CD4-positive, alpha-beta T cell treated with Interleukin-2 at 100 ng/mL for 4 hours (primary cell): Measurements from ENCODE around the gene SPEM2.

Source experiments
- DNase-seq: peaks from one replicate; pipeline ENCODE4 v3.0.0-alpha.2; 2020; ENCODE audit warnings: low spot score

SPEM2 gene

DNA sequence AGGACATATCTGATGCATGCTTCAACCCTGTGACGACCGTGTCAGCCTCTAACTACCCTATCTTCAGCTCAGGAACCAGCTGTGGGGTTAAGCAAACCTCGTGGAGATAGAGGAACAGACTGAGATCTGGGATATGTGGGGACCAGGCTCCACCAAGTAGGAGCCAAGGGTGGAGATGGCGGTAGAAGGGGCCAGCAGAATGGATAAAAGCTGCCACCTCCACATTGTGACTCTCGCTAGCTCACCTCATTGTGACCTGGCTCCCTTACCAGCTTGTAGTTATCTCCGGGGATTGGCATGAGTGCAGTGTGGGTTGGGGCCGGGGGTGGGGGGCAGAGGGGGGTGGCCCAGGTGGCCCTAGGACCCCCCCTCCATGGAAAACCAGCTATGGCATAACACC lies at the start of gene SPEM2:
TSS of gene SPEM2 (plus strand) at position 301 of the 400 bp plus-strand sequence. CDS start at position 374, 73 bp downstream.
- DNase-seq: no peak

- no peak for DNase-seq
Measured at GRCh38 chr17:7379134-7379533, 46.3 kb upstream of the SPEM2 start.

- no peak for DNase-seq
Measured at GRCh38 chr17:7380321-7380720, 45.1 kb upstream of the SPEM2 start.

DNA sequence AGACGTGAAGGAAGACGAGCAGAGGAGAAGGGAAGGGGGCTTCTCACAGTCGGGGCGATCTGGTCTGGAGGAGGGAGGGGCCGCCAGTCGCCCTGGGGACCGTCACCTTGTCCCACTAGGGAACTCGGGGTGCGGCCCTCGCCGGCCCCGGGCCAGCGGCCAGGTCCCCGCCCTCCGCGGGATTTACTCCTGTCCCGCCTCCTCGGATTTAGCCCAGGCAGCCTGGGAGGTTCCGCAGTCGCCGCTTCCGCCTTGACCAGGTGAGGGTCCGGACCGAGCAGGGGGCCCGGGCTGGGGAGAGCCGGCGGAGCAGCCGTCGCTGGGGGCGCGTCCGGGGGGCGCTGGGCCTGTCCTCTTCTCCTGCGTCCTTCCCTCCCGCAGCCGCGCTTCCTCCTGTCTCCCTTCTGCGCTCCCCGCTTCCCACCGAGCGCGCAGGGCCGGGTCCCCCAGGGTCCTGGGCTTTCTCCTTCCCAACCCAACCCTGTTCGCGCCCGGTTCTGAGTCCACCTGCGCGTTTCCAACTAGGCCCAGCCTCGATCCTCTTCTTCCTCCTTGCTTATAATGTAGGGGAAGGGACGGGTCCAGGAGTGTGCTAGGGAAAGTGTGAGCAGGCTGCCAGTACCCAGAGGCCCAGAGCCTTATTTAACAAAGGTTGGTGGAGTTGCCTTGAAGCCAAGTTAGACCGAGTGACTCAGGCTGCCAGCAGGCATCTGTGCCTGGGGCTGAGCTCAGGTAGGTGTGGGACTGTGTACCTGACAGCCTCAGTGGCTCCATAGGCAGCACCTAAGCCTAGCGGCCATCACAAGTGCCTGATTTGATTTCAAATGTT lies 44.3 kb upstream of the SPEM2 start, which contains the start of gene TNK1:
TSS of gene TNK1 (plus strand) at position 235 of the 829 bp plus-strand sequence. CDS start 1,838 bp downstream, outside the sequence.
- no peak for DNase-seq

- no peak for DNase-seq
Measured at GRCh38 chr17:7382901-7383300, 42.5 kb upstream of the SPEM2 start.

DNA sequence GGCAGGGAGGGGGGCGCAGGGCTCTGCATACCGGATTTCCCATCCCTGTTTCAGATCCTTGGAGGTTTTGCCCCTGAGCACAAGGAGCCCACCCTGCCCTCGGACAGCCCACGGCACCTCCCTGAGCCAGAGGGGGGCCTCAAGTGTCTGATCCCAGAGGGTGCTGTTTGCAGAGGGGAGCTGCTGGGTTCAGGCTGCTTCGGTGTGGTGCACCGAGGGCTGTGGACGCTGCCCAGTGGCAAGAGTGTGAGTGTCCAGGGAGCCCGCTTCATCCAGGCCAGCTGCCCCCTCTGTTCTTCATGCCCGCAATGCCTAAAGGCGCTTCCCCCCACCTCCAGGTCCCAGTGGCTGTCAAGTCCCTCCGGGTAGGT lies 42.1 kb upstream of the SPEM2 start:
- DNase-seq: no peak

DNA sequence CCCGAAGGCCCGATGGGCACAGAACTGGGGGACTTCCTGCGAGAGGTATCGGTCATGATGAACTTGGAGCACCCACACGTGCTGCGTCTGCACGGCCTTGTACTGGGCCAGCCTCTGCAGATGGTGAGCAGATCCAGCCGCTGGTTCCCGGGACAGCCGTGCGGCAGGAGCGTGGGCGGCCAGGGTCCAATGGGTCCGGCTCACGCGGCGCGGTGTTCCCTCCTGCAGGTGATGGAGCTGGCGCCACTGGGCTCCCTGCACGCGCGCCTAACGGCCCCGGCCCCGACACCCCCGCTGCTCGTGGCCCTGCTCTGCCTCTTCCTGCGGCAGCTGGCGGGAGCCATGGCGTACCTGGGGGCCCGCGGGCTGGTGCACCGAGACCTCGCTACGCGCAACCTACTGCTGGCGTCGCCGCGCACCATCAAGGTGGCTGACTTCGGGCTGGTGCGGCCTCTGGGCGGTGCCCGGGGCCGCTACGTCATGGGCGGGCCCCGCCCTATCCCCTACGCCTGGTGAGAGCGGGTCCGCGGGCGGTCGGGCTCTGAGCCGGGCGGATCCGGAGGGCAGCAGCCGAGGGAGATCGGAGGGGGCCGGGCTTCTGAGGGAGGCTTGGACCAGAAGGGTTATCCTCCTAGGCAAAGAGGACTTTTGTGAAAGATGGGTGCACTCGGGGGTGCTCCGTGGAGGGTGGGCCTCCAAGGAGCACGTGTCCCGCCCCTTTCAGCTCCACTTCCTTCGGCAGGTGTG lies 41.5 kb upstream of the SPEM2 start:
- peak; percentile 78 for DNase-seq

DNA sequence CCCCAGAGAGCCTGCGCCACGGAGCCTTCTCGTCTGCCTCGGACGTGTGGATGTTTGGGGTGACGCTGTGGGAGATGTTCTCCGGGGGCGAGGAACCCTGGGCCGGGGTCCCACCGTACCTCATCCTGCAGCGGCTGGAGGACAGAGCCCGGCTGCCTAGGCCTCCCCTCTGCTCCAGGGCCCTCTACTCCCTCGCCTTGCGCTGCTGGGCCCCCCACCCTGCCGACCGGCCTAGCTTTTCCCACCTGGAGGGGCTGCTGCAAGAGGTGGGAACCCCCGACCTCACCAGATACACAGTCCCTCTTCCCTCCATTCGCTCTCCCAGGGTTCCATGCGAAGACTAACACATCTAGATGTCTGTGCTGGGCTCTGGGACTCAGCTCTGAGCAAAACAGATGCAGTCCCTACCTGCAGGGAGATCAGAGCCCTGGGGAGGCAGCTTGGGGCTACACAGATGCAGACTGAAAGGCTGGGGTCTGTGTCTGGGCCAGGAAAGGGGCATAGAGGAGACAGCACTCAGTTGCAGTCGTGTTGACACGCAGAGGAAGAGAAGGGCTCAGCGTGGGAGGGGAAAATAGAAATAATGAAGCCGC lies 40.8 kb upstream of the SPEM2 start:
- DNase-seq: no peak

DNA sequence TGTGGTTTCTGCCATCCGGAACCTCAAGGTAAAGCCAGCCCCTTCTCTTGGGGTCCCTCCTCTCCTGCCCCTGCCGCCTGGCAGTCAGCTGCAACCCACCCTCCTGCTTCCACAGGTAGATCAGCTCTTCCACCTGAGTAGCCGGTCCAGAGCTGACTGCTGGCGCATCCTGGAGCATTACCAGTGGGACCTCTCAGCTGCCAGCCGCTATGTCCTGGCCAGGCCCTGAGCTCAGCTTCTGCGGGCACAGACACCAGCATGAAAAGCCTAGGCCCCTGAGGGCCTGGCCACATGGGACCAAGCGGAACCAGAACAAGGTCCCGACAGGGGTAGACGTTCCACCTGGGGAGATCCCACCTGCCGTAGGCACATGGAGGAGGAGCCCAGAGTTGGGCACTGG lies 36.6 kb upstream of the SPEM2 start:
- no peak for DNase-seq

DNA sequence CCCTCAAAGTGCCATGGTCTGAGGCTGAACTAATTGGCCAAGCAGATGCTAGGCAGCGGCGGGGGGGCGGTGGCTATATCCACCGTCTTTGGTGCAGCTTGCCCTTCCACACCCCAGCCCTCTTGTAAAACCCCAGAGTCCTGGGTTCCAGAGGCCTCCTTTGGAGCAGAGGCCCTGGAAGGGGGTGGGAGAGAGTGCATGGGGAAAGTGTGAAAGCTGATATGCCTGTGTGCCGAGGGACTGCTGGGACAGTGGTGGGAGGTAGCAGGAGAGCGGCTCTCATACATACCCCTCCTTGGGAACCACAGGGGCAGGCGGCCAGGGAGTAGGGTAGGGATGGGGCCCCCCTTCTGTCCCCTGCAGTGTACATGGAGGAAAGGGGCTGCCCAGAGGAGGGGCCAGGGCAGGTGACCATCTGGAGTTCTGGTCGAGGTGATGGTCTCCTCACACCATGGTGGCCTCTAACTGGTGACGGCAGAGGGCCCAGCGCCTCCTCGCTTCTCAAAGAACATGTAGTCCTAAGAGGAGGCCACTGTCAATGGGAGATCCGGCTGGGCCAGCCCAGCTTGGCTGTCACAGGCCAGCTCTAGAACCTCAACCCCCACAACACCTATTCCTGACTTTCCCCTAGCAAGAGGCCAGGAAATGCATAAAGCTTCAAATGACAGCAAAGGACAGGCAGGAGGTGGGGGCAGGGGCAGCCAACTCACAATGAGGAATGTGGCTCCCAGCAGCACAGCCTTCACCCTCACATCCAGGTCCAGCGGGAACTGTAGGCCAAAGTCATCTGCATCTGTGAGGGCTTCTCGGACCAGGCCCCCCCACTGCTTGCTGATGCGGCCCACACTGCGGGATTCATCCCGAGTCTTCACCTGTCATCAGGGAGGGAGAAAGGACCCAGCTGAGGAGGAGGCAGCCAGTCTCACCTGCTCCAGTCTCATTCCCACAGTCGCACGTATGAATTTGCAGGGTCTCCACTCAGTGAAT lies 35.2 kb upstream of the SPEM2 start:
- DNase-seq: no peak

DNA sequence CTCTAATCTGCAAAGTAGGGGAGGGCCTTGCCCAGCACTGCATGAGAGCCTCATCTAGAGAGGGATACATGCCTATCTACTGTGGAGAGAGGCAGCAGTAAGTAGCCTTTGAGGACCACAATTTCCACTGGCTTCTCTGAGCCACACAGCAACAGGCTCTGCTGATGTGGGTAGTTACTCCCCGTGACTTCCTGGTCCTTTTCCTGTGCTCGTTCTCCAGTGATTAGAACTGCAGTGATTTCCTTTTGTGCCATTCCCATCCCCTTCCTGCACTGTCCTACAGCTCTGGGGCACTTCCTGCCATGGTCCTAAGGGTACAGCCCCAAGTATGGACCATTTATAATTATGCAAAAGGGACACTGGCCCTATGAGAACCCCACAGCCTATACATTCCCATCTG lies 34.1 kb upstream of the SPEM2 start:
- DNase-seq: no peak

DNA sequence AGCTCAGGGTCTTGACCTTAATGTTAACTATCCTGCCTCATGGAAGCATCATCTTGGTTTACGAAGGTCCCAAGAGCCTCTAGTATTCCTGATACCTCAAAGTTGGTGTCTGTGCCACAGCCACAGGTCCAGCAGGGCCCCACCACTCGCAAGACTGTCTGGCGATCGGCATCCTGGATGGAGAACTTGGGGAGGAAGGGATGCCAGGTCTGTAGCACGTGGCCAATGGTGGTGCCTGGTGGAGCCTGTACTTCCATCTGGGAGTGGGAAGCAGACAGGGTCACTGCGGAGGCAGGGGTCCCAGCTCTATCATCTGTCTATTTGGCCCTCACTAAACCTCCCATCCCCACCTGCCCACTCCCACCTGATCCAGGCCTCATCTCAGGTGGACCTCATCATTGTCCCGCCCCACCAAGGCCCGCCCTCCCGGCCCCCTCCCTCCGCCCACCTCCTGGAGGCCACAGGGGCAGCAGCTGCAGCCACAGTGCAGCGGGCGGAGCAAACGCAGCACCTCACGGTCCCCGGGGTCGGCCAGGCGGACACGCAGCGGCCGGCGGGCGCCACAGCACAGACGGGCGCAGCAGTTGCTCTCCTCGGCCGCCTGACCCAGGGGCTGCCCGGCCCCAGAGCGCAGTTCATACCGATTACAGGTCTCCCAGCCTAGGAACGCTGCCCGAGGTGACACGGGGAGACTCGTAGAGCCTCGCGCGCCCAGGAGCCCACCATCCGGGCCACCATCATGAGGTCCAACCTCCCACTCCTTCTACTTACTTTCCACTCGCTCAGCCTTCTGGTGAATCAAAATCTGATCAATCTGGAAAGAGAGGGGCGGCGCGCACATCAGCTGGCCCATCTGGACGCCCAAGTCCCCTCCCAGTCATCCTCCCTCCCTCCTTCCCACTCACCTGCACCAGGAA lies 32.5 kb upstream of the SPEM2 start:
- no peak for DNase-seq

- DNase-seq: peak; percentile 73
Measured at GRCh38 chr17:7393613-7394451, 31.6 kb upstream of the SPEM2 start.

DNA sequence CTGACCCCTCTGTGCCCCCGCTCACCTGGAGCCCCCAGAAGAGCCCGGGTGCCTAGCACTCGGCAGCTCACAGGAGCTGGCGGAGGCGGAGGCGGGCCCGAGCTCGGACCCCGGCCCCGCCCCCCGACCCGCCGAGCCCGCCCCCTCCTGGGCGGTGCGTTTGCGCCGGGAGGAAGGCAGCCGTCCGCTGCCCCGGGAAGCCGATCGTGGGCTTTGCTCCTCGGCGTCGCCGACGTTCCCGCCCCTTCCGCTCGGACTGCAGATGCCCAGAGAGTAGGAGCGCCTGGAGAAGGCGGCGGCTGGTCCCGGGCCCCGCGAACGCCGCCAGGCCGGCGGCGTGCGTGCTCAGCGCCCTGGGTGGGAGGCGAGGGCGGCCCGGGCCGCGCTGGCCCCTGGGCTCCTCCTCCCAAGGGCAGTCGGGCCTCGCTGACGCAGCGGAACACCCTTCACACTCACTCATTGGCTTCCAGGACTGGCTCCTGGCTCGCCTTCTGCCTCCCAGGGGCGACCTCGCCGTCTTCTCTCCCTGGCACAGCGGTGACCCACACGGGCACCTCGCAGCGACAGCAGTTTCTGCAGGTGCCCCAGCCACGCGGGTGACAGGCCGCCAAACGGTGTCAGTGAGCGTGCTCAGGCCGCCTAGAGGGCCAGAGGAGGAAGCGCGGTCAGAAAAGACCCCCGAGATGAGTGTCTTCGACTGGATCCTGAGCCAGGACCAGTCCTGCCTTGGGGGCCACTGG lies 30.8 kb upstream of the SPEM2 start, which contains the start of gene PLSCR3:
TSS of gene PLSCR3 (minus strand) at position 74 of the 740 bp plus-strand sequence. CDS start 415 bp downstream, outside the sequence.
- DNase-seq: peak; percentile 77

DNA sequence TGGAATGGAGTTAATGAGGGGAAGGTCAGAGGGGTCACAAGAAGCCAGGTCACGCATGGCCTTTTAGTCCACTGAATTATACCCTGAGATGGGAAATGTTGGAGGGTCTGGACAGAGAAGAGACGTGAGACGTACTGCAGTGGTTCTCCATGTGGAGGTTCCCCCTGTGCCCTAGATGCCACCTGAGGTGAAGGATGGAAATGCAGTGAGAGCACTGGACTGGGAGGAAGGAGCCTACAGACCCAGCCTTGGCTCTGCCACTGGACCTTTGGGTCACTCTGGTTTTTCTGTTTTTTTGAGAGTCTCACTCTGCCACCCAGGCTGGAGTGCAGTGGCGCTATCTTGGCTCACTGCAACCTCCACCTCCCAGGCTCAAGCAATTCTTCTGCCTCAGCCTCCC lies 29.3 kb upstream of the SPEM2 start:
- no peak for DNase-seq

DNA sequence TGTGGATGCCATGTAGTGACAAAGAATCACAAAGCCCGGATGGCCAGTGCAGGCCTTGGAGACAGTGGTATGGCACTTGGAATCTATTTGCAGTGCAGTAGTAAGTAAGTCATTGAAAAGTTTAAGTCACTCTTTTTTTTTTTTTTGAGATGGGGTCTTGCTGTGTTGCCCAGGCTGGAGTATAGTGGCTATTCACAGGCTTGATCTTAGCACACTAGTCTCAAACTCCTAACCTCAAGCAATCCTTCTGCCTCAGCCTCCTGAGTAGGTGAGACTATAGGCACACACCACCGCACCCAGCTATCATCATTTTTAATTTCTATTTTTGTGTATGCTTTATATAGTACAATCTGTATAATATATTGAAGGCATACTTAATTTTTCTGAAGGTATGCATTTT lies 26.8 kb upstream of the SPEM2 start:
- no peak for DNase-seq

DNA sequence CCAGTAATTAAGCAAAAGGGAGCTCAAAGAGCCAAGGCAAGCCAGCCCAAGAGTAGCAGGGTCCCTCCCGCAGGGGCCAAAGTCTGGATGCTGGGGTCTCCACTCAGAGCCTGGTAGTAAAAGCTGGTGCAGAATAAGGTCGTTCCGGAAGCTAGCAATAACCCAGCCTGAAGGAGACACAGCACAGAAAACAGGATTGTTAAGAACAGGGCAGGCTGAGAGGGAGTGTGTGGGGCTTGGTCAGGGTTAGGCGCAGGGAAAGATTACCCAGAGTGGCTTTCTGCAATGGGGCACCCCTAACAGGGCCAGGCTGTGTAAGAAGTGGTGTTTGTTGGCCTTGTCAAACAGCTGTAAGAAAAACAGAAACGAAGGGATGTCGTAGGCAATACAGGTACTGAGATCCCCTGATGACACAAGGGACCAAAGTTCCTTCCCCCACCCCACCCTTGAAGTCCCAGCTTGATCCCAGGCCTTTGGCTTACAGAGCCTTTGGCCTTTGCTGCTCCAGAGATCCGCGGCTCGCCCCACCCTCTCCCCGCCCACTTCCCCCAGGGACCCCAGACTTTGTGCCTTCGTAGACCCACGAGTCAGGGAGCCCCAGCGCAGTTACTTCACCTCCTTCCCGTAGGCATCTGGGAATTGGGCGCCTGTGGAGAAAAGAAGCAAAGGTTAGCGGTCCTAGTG lies 22.2 kb upstream of the SPEM2 start:
- no peak for DNase-seq

GRCh38 chr17:7403727-7403976 lies 21.8 kb upstream of the SPEM2 start:
- DNase-seq: no peak
